GM18519 (cell line): ENCODE data around the gene PCGF1.
"Not testable (repeated sequence)": the region's sequence is repeated elsewhere in the genome, so short reads cannot be mapped to it uniquely, and the experiment has no call there.

Source experiments
- ATAC-seq: cut with Tn5 transposase; IDR thresholded peaks from one replicate; pipeline ENCODE4 v1.9.1; 2021; ENCODE audit warnings: mild to moderate bottlenecking, moderate library complexity; ENCODE audit not compliant: unreplicated experiment, low FRiP score

PCGF1 gene

GRCh38 chr2:74474899-74475298, 32.6 kb downstream of the PCGF1 start:
- no peak for ATAC-seq

- no peak for ATAC-seq
These were observed 33.0 kb downstream of the PCGF1 start for GRCh38 chr2:74474481-74474880.

- no peak for ATAC-seq
These were observed 34.6 kb downstream of the PCGF1 start for GRCh38 chr2:74472945-74473258.

- ATAC-seq = peak; percentile 57
These were observed 35.2 kb downstream of the PCGF1 start, which contains the start of gene MRPL53 for GRCh38 chr2:74472086-74472944. TSS of gene MRPL53 (minus strand) at chr2:74472680. CDS start at chr2:74472660, 20 bp downstream.

GRCh38 chr2:74471332-74472065, 36.0 kb downstream of the PCGF1 start:
- ATAC-seq = no peak

- ATAC-seq = not testable (repeated sequence)
These were observed 36.8 kb downstream of the PCGF1 start for GRCh38 chr2:74470742-74471141.

GRCh38 chr2:74464406-74464805, 43.1 kb downstream of the PCGF1 start:
- no peak for ATAC-seq

GRCh38 chr2:74462786-74463105, 44.7 kb downstream of the PCGF1 start:
- no peak for ATAC-seq

- no peak for ATAC-seq
These were observed 45.3 kb downstream of the PCGF1 start for GRCh38 chr2:74462054-74462785.

GRCh38 chr2:74461187-74462053, 46.1 kb downstream of the PCGF1 start:
- ATAC-seq = no peak

- ATAC-seq = not testable (repeated sequence)
These were observed 47.3 kb downstream of the PCGF1 start for GRCh38 chr2:74460187-74460586.

- not testable (repeated sequence) for ATAC-seq
These were observed 47.9 kb downstream of the PCGF1 start for GRCh38 chr2:74459503-74460118.

- ATAC-seq = no peak
These were observed 48.5 kb downstream of the PCGF1 start for GRCh38 chr2:74458938-74459363.

- ATAC-seq = peak; percentile 79
These were observed 49.2 kb downstream of the PCGF1 start, which contains the start of gene WBP1 for GRCh38 chr2:74458132-74458937. TSS of gene WBP1 (plus strand) at chr2:74458438. CDS start at chr2:74458603, 165 bp downstream.

- peak; percentile 4 for ATAC-seq
These were observed 49.9 kb downstream of the PCGF1 start for GRCh38 chr2:74457549-74458131.

GRCh38 chr2:74457129-74457548, 50.4 kb downstream of the PCGF1 start:
- ATAC-seq = no peak
